Measurements from ENCODE around the gene KNOP1.

GRCh38 chr16:19722981-19723380, 5.0 kb upstream of the KNOP1 start:
- TF ChIP-seq CTCF (IDR thresholded peaks at IDR 0.05) (no peak), POLR2AphosphoS5 (IDR thresholded peaks at IDR 0.05; ENCODE audit: low read depth, low read length) (no peak), SIN3A (IDR thresholded peaks at IDR 0.05; ENCODE audit: borderline replicate concordance, insufficient read depth, low read depth, low read length) (no peak), REST (IDR thresholded peaks at IDR 0.05; ENCODE audit: insufficient read depth in 1 of 2, low read depth in 2 of 2, low read length in 1 of 2) (no peak)
